NOMO-1 (cell line): ENCODE data around the gene PAFAH1B2.
"Not testable (repeated sequence)": the region's sequence is repeated elsewhere in the genome, so short reads cannot be mapped to it uniquely, and the experiment has no call there.

Experiments
- DNase-seq, 2 experiments: peaks; one replicate each; lab custom pipeline; 2025; ENCODE audit not compliant: unreplicated experiment in 2 of 2; lab: John Stamatoyannopoulos, UW

The PAFAH1B2 gene

DNA sequence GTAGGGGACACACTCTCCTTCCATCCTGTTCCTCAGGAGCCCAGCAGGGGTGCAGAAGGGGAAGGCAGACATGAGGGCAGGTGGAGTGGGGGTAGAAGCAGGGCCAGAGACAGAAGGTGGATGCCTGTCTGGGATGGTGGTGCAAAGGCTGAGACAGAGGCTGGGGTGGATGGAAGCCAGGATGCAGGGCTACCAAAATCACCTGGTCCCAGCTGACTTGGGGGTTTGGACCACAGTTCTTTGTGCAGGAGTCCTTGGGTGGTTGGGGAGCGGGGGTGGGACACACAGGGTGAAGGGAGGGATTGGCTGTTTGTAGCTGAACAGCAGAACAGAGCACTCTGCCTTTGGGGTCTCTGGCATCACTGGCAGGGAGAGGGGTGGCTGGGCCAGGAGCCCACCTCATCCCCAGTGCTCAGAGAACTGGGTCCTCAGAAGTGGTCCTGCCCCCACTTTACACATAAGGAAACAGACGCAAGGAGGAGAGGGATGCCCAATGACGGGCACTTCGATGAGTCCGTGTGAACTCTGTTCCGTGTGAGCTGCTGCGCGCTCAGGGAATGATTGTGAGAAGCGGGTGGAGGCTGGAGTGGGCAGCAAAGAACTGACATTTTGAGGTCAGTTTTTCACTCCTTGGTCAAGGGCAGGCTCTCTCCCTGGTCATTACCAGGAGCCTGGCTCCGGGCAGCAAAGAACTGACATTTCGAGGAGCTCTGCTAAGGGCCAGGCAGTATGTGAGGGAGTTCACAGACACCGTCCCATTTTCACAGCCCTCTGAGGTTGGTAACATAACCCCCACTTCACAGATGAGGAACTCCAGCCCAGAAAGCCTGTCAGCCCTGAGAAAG is 56.9 kb downstream of the PAFAH1B2 start:
- no peak for DNase-seq

DNA sequence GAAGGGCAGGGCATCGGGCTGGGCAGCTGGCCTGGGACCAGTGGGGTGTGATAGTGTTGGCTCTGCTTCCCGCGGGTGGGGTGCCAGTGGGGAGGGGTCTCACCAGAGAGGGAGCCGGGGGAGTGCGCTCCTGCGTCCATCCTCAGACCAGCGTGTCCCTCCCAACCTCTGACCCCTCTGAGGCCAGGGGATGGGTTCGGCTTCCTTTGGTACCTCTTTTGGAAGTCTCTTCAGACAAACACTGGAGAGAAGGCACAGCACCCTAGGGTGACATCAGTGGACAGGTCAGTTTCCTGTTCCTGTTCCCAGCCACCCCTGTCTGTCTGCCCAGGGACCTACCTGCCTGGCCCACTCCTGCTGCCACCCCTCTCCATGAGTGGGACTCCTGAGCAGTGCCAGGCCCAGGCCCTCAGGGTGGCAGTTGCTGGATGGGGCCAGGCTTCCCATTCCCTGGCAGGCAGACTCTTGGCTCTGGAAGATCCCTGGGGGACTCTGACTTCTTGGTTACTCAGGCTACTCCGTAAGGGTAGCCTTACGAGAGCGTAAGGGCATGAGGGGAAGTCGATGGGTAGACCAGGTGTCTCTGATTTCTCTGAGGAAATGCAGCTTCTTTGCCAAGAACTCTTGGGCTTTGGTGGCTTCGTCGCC is 57.7 kb downstream of the PAFAH1B2 start:
- DNase-seq, result no peak

DNA sequence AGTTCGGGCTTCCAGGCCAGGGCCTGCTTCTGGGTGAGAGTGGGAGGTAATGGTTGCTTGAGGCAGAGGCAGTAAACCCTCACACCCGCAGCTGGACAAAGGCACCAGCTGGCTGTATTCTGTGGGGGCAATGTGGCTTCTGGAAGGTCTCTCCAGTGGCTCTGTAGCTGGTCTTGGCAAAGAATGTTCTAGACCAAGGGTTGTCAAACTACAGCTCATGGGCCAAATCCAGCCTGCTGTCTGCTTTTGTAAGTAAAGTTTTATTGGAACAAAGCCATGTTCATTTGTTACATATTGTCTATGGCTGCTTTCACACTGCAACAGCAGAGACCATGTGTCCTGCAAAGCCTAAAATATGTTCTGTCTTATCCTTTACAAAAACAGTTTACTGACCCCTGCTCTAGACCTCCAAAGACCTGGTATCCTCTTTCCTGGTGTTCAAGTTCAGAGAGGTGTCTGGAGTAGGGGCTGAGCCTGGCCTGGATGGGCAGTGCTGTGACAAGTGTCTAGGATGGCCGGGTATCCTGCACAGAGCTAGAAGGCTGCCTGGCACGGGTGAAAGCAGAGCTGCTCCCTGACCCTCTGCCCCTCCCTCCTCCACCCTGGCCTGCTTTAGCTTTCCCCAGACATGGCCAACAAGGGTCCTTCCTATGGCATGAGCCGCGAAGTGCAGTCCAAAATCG is 58.4 kb downstream of the PAFAH1B2 start:
- no peak for DNase-seq

DNA sequence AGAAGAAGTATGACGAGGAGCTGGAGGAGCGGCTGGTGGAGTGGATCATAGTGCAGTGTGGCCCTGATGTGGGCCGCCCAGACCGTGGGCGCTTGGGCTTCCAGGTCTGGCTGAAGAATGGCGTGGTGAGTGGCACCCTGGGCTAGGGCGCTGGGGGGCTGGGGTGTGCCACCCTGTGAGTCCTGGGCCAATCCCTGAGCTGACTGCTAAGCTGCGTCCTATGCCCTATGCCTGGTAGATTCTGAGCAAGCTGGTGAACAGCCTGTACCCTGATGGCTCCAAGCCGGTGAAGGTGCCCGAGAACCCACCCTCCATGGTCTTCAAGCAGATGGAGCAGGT is 59.0 kb downstream of the PAFAH1B2 start:
- no peak for DNase-seq

DNA sequence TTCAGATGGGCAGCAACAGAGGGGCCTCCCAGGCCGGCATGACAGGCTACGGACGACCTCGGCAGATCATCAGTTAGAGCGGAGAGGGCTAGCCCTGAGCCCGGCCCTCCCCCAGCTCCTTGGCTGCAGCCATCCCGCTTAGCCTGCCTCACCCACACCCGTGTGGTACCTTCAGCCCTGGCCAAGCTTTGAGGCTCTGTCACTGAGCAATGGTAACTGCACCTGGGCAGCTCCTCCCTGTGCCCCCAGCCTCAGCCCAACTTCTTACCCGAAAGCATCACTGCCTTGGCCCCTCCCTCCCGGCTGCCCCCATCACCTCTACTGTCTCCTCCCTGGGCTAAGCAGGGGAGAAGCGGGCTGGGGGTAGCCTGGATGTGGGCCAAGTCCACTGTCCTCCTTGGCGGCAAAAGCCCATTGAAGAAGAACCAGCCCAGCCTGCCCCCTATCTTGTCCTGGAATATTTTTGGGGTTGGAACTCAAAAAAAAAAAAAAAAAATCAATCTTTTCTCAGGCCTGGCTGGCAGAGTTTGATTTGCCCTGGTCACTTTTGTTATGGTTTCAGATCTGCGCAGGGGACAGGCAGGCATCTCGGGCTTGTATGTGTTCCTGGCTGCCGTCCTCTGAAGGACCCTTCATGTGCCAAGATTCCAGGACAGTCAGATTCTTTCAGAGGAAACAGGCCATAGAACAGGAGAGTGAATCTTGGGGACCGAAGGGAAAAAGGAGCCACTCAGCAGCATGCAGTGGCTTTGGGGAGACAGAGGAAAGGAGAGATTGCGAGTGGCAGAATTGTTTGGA is 60.4 kb downstream of the PAFAH1B2 start:
- no peak for DNase-seq

DNA sequence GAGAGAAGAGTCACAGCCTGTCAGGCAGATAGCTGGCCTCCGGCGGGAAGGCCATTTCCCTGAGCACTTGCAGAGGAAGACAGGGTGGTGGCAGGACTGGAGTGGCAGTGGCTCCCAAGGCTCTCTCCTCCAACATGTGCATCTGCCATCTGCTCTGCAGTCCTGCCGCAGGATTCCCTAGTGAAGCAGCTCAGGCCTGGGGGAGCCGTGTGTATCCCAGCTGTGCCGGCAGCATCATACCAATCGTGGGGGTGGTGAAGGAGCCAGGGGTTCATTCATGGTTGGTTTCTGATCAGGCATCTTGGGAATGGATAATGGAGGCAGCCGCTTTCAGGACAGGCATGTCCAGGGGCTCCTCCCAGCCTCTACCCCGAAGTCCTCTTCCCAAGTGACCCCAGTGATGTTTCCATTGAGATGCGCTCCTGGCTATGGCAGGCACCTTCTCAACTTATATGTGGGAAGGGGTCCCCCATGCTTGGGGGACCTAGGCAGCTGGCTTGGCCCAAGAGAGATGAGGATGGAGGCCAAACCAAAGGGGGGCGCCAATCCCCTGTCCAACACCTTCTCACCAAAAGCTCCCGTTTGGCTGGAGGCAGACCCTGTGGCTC is 61.2 kb downstream of the PAFAH1B2 start:
- no peak for DNase-seq

DNA sequence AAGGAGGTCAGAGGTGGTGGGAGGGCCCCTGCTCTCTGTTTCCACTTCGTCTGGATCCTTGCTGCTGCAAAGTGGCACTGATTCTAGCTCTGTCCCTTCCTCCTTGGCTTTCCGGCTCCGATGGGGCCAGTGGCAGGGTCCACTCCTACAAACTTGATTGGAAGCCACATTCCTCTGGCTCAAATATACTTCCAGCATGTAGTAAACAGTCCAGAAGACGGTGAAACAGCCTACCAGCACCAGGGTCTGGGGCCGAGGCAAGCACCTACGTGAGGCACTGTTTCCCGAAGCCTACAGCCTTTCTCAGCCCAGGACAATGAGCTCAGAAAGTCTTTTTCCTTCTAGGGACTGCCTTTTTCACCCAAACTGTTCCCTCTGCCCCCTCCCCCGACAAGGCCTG is 62.0 kb downstream of the PAFAH1B2 start:
- DNase-seq, result not testable (repeated sequence)

DNA sequence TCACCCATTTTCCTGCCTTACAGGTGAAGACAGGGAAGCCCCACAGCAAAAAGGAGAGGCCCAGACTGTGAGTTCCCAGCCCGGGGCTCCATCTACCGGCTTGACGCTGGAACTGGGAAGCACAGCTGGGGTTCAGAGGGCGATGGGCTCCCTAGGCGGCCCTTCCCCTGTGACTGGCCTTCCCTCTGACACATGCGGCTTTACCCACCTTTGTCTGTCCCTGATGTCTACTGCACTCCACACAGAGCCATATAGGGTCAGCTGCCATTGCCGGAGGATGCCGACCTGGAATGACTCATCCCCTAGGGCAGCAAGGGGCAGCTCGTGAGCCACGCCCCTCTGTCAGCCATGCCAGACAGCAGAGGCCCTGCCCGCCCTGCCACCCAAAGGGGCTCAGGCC is 62.8 kb downstream of the PAFAH1B2 start:
- DNase-seq, result not testable (repeated sequence)

DNA sequence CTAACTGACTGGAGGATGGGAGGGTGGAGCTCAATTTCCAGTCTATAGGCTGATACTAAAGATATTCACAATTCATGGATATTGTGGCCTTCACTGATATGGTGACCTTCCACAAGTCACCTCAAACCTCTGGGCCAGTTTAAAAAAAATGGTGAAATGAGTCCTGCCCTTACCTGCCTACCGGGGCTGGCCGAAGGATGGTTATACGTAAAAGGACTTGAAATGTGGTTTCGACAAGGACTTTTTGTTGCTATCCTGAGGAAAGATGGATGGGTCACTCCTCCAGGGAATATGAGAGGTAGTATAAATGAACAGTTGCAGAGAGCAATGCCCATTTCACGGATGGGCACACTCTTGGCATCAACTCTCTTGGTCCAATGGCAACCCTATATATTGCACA is 63.4 kb downstream of the PAFAH1B2 start:
- DNase-seq, result not testable (repeated sequence)

DNA sequence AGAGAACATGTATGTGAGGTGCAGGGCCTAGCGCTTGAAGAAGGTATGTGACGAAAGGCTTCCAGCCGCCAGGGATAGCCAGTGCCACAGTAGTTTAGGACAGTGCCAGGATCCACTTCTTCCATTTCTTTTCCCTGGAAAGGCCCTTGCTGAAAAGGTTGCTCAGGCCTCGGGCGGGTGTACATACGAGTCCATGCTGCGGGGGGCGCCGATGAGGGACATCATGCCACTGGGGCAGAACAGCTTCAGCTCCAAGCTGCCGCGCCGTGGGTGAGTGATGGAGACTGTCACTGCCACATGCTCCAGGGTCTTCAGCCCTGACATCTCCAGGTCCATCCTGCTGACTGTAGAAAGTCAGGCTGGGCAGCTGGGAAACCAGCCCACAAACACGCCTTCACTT is 64.6 kb downstream of the PAFAH1B2 start:
- not testable (repeated sequence) for DNase-seq

DNA sequence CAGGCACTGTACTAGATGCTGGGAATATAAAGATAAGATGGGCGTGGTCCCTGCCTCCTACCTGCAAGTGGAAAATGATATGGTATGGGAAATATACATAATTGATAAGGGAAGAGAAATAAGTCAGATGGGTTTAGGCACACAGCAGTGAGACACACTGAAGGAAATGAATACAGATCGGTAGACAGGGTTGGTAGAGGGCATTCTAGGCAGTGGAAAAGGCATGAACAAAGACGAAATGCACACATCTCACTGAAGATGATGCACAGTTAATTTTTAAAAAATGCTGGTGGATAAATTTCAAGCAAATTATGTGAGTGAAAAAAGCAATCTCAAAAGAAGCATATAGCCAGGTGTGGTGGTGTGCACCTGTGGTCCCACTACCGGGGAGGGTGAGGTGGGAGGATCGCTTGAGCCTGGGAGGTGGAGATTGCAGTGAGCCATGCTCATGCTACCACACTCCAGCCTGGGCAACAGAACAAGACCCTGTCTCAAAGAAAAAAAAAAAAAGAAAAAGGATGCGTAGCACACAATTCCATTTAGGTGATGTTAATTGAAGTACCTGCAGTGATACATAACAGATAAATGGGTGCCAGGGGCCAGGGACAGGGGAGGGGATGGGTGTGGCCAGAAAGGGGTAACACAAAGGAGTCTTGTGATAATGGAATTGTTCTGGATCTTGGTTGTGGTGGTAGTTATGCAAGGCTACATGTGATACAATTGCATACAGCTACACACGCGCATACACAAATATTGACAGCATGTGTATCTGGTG is 65.5 kb downstream of the PAFAH1B2 start:
- DNase-seq, result not testable (repeated sequence)

DNA sequence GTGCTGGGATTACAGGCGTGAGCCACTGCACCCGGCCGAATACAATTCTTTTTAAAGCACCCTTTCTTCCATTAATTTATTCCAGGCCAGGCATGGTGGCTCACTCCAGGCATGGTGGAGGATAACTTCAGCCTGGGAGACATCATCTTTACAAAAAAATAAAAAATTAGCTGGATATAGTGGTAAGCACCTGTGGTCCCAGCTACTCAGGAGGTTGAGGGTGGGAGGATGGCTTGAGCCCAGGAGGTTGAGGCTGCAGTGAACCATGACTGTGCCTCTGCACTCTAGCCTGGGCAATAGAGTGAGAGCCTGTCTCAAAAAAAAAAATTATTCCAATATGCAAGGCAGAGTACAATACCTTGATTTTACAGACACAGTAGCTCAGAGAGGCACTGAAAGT is 66.5 kb downstream of the PAFAH1B2 start:
- DNase-seq, result no peak

DNA sequence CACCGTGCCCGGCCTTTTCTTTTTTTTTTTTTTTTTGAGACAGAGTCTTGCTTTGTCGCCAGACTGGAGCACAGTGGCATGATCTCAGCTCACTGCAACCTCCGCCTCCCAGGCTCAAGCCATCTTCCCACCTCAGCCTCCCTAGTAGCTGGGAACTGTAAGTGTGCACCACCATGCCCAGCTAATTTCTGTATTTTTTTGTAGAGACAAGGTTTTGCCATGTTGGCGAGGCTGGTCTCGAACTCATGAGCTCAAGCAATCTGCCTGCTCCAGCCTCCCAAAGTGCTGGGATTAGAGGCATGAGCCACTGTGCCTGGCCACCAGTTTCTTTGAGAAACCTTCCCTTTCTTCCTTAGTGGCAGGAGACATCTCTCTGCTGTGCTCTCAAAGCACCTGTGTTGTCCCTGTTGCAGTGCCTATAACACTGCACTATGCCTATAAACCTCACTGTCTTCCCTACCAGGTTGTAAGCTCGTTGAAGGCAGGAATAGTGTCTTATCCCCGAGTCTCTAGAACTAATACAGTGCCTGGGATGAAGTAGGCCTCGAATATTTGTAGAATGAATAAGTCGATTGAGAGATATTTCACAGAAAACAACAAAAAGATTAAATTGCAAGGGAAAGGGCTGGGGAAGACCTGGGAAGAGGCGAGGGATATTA is 68.7 kb downstream of the PAFAH1B2 start:
- DNase-seq, result no peak

DNA sequence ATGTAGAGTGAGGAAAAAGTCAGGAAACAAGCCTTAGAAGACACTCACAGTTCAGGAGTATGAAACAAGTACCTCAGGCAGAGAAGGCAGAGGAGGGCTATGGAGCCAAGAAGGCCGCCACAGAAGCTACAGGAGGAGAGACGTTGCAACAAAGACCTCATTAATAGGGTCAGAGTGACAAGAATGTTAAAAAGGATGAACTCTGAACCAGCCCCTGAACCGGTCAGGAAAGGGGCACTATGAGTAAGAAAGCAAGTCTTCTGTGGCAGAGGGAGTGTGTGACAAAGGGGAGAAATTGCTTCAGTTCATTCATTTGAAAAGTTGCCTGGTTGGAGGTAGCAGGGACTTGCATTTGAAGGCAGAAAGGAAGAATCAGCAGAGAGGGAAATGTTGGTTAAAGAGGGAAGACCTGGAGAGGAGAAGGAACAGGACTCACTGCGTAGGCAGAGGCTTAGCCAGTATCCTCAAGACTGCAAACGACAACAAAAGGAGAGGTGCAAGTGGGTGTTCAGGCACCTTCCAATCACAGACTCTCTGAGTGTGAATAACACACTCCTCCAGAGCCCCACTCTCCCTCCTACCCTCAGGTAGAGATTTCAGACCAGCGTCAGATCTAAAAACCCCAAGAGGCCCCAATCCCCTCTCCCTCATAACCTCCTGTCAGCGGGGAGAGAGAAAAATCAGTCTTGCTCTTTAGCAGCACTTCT is 70.5 kb downstream of the PAFAH1B2 start:
- DNase-seq, result no peak

DNA sequence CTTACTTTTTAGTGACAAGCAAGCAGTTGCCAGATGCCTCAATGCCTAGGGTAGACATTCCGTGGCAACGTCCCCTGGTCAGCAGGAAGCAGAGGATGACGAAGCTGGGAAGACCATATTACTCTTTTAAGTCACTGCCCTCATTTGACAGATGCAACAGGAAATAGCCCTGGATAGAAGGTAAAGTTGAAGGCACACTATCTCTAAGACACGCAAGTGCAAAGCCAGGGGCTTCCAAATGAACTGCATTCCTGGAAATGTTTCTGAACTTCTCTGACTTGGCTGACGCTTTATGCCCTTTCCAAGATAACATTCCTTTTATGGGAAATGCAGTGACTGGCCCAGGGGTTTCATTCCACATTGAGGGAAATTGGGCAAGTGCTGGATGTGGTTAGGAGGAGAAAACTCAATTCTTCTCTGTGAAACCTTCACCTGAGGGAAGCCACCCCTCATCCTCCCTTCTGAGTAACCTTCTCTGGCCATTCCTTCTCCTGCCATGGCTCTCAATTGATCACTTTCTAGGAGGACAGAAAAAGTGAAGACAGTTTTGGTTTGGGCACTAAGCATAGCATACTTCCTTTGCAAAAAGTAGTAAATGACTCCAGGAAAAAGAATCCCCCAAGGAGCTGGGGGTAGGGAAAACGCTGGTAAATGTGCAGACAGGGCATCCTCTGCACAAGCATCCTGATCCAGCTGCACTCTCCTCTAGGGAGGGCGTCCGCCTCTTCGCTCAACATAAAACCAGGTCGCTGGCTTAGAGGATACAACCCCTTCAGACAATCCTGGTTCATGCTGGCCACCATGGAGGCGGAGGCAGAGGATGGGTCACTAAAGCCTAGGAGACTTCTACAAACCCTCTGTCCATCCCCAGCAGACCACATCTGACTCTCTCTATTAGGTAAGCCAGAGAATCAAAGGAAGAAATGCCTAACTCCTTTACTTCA is 73.3 kb downstream of the PAFAH1B2 start:
- no peak for DNase-seq

DNA sequence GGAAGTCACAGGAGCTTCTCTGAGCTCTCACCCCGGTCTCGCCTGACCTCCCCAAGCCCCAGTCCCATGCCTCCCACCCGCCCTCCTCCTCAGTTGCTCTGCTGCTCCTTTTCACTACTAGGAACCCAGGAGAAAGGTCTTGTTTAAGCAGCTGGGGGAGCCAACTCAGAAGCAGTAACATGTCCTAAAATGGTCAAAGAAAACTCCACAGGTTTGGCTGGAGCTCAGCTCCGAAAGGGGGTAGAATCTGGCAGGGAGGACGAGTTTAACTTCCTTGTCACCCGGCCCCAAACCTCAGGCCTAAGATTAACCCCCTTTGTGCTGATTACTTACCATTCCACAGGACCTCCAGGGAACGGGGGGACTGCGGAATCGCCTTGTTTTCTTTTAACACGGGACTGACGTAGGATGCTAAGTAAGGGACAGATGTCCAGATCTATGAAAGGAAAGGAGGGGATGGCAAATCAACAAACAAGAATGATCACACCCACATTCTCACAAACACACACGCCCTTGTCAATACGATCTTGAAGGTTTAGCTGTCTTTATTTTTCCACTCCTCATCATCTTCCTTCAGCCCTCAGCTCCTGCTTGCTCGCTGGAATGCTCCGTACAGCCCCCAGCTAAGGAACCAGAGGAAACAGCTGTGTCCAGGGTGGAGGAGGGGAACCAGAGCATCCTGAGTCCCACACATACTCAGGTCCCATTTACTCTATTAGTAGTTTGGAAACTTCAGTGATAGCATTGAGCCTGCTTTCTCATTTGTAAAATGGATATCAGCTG is 74.2 kb downstream of the PAFAH1B2 start:
- DNase-seq, result no peak

DNA sequence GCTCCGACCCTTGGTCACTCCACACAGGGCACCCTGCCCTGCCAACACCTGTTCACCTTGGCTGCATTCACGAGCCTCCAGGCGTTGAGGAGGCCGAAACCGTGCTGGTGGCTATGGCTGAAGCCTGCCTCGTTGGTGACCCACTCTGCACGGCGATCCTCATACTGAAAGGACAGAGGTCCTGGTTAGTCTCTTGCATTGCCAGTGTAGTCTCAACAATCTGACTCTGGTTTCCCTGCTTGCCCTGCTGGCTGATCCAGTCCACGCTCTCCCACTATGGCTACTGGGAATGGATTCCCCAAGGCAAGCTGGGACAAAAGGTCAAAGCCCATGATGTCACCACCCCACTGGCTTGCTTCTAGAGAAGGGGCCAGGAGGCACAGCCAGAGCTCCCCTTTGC is 74.9 kb downstream of the PAFAH1B2 start:
- DNase-seq, result no peak
